GM18526 (cell line): ENCODE measurements around the gene U2AF1L4.

Source experiments
- POLR2A ChIP-seq: IDR thresholded peaks from 3 replicates; pipeline ENCODE4 v1.6.1; 2011; ENCODE audit not compliant: insufficient read length; ENCODE audit errors: extremely low read depth

The U2AF1L4 gene

GRCh38 chr19:35702223-35703012 lies 42.8 kb downstream of the U2AF1L4 start:
- peak; percentile 78 for TF ChIP-seq POLR2A

GRCh38 chr19:35696835-35697234 lies 48.4 kb downstream of the U2AF1L4 start:
- TF ChIP-seq POLR2A: no peak

- no peak for TF ChIP-seq POLR2A
Measured at GRCh38 chr19:35695895-35696422, 49.3 kb downstream of the U2AF1L4 start.

GRCh38 chr19:35693835-35694599 lies 51.2 kb downstream of the U2AF1L4 start:
- no peak for TF ChIP-seq POLR2A

- TF ChIP-seq POLR2A: no peak
Measured at GRCh38 chr19:35693422-35693821, 51.8 kb downstream of the U2AF1L4 start.
